Measurements from ENCODE around the gene CDC42BPG. TPM values are rescaled to one million over a fixed set of nuclear protein-coding genes. Genes with fewer than 3 reads are reported as not detected.

Gene CDC42BPG
- total RNA-seq, 1 experiment from 2014 or later: 21.6 TPM

- TF ChIP-seq ETV6 (CRISPR knock-in tag; IDR thresholded peaks at IDR 0.05) (no peak), FOXK1 (CRISPR knock-in tag; IDR thresholded peaks at IDR 0.05) (0 out of 2 replicates have a peak, but pooled peaks have one; percentile 16), ZNF219 (CRISPR knock-in tag; IDR thresholded peaks at IDR 0.05; ENCODE audit: borderline replicate concordance) (no peak), MXD4 (CRISPR knock-in tag; IDR thresholded peaks at IDR 0.05; ENCODE audit: borderline replicate concordance) (no peak), GRHL2 (CRISPR knock-in tag; IDR thresholded peaks at IDR 0.05; ENCODE audit: insufficient replicate concordance, severe bottlenecking) (no peak), ZNF425 (CRISPR knock-in tag; conservative IDR thresholded peaks at IDR 0.05) (no peak), ZNF671 (CRISPR knock-in tag; IDR thresholded peaks at IDR 0.05) (no peak), TEAD1 (CRISPR knock-in tag; IDR thresholded peaks at IDR 0.05) (no peak), CREM (CRISPR knock-in tag; IDR thresholded peaks at IDR 0.05) (no peak), RORB (CRISPR knock-in tag; IDR thresholded peaks at IDR 0.05) (no peak), NFATC4 (CRISPR knock-in tag; IDR thresholded peaks at IDR 0.05) (no peak), NFE2L1 (CRISPR knock-in tag; IDR thresholded peaks at IDR 0.05) (0 out of 2 replicates have a peak, but pooled peaks have one; percentile 68), MYBL2 (CRISPR knock-in tag; IDR thresholded peaks at IDR 0.05) (0 out of 2 replicates have a peak, but pooled peaks have one; percentile 25), TP53 (CRISPR knock-in tag; IDR thresholded peaks at IDR 0.05) (no peak), NR2C2 (CRISPR knock-in tag; IDR thresholded peaks at IDR 0.05) (no peak), ZNF423 (CRISPR knock-in tag; IDR thresholded peaks at IDR 0.05) (no peak), RELA (CRISPR knock-in tag; IDR thresholded peaks at IDR 0.05; ENCODE audit: borderline replicate concordance) (no peak), JAZF1 (CRISPR knock-in tag; IDR thresholded peaks at IDR 0.05) (no peak), ZNF416 (CRISPR knock-in tag; IDR thresholded peaks at IDR 0.05) (no peak), FOXJ3 (CRISPR knock-in tag; IDR thresholded peaks at IDR 0.05; ENCODE audit: borderline replicate concordance) (no peak), EMX1 (CRISPR knock-in tag; IDR thresholded peaks at IDR 0.05) (no peak), SOX15 (CRISPR knock-in tag; IDR thresholded peaks at IDR 0.05) (no peak), FOXP1 (CRISPR knock-in tag; IDR thresholded peaks at IDR 0.05; ENCODE audit: borderline replicate concordance) (peak; percentile 79), JUN (CRISPR knock-in tag; IDR thresholded peaks at IDR 0.05) (no peak; the same call in 1 of the 2 replicates), ZNF138 (CRISPR knock-in tag; conservative IDR thresholded peaks at IDR 0.05) (no peak), NR1H2 (CRISPR knock-in tag; IDR thresholded peaks at IDR 0.05) (no peak), PRRX2 (CRISPR knock-in tag; IDR thresholded peaks at IDR 0.05) (no peak), ZNF512 (CRISPR knock-in tag; IDR thresholded peaks at IDR 0.05; ENCODE audit: borderline replicate concordance) (no peak), HMGA2 (CRISPR knock-in tag; IDR thresholded peaks at IDR 0.05) (no peak)
- TF ChIP-seq, protein P1, sequence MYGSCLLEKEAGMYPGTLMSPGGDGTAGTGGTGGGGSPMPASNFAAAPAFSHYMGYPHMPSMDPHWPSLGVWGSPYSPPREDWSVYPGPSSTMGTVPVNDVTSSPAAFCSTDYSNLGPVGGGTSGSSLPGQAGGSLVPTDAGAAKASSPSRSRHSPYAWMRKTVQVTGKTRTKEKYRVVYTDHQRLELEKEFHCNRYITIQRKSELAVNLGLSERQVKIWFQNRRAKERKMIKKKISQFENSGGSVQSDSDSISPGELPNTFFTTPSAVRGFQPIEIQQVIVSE (CRISPR knock-in tag; IDR thresholded peaks at IDR 0.05; ENCODE audit: borderline replicate concordance): no peak
- TF ChIP-seq, protein P2, sequence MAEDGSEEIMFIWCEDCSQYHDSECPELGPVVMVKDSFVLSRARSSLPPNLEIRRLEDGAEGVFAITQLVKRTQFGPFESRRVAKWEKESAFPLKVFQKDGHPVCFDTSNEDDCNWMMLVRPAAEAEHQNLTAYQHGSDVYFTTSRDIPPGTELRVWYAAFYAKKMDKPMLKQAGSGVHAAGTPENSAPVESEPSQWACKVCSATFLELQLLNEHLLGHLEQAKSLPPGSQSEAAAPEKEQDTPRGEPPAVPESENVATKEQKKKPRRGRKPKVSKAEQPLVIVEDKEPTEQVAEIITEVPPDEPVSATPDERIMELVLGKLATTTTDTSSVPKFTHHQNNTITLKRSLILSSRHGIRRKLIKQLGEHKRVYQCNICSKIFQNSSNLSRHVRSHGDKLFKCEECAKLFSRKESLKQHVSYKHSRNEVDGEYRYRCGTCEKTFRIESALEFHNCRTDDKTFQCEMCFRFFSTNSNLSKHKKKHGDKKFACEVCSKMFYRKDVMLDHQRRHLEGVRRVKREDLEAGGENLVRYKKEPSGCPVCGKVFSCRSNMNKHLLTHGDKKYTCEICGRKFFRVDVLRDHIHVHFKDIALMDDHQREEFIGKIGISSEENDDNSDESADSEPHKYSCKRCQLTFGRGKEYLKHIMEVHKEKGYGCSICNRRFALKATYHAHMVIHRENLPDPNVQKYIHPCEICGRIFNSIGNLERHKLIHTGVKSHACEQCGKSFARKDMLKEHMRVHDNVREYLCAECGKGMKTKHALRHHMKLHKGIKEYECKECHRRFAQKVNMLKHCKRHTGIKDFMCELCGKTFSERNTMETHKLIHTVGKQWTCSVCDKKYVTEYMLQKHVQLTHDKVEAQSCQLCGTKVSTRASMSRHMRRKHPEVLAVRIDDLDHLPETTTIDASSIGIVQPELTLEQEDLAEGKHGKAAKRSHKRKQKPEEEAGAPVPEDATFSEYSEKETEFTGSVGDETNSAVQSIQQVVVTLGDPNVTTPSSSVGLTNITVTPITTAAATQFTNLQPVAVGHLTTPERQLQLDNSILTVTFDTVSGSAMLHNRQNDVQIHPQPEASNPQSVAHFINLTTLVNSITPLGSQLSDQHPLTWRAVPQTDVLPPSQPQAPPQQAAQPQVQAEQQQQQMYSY (CRISPR knock-in tag; IDR thresholded peaks at IDR 0.05): no peak
- TF ChIP-seq, protein P3, sequence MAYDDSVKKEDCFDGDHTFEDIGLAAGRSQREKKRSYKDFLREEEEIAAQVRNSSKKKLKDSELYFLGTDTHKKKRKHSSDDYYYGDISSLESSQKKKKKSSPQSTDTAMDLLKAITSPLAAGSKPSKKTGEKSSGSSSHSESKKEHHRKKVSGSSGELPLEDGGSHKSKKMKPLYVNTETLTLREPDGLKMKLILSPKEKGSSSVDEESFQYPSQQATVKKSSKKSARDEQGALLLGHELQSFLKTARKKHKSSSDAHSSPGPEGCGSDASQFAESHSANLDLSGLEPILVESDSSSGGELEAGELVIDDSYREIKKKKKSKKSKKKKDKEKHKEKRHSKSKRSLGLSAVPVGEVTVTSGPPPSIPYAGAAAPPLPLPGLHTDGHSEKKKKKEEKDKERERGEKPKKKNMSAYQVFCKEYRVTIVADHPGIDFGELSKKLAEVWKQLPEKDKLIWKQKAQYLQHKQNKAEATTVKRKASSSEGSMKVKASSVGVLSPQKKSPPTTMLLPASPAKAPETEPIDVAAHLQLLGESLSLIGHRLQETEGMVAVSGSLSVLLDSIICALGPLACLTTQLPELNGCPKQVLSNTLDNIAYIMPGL (CRISPR knock-in tag; IDR thresholded peaks at IDR 0.05): peak; percentile 75; the same call in 1 of the 2 replicates
These were observed 33.7 kb upstream of the CDC42BPG start (continued) for GRCh38 chr11:64878223-64878493.
